Kidney (tissue), 14 donors: ENCODE results near the gene CUL1. TPM values are rescaled to one million over a fixed set of nuclear protein-coding genes. Genes with fewer than 3 reads are reported as not detected.

Source experiments
- DNase-seq, 5 donors: peaks; one replicate each; pipeline ENCODE4 v3.0.0-alpha.2; 2013 to 2020
- FAIRE-seq: peaks from 2 replicates; lab custom pipeline; 2012; peaks lifted over from hg19 to GRCh38; lab: Jason Lieb, UNC
- H3K27ac ChIP-seq, 2 donors: one replicate each; pipeline ENCODE4 v1.7.0; 2013; ENCODE audit warnings: low read depth in 2 of 2, low read length in 2 of 2, inconsistent platforms in 1 of 2
- H3K27me3 ChIP-seq: one replicate; pipeline ENCODE4 v1.7.1; 2013; ENCODE audit warnings: low read length, inconsistent platforms; ENCODE audit not compliant: control insufficient read depth, insufficient read depth
- H3K36me3 ChIP-seq, 3 donors: one replicate each; pipeline versions ENCODE4 v1.7.0 to v1.7.1; 2013; ENCODE audit warnings: low read length in 3 of 3, control low read depth in 1 of 3, inconsistent platforms in 1 of 3; ENCODE audit not compliant: insufficient read depth in 3 of 3, control insufficient read depth in 2 of 3
- H3K4me1 ChIP-seq, 3 donors: one replicate each; pipeline versions ENCODE4 v1.7.0 to v1.7.1; 2013; ENCODE audit warnings: low read length in 3 of 3, inconsistent platforms in 1 of 3, low read depth in 1 of 3; ENCODE audit not compliant: control insufficient read depth in 2 of 3, insufficient read depth in 2 of 3
- H3K4me3 ChIP-seq, 3 donors: one replicate each; pipeline versions ENCODE4 v1.7.0 to v1.8.1; 2013; ENCODE audit warnings: low read length in 3 of 3, control low read depth in 1 of 3, inconsistent platforms in 1 of 3
- H3K9ac ChIP-seq, 3 donors: one replicate each; pipeline versions ENCODE4 v1.7.0 to v1.7.1; 2013; ENCODE audit warnings: low read length in 3 of 3, control low read depth in 1 of 3, inconsistent platforms in 1 of 3
- H3K9me3 ChIP-seq, 3 donors: one replicate each; pipeline versions ENCODE4 v1.7.0 to v1.7.1; 2013; ENCODE audit warnings: low read length in 3 of 3, control low read depth in 1 of 3, inconsistent platforms in 1 of 3; ENCODE audit not compliant: control insufficient read depth in 2 of 3, insufficient read depth in 1 of 3
- CTCF ChIP-seq: IDR thresholded peaks from 3 replicates; pipeline ENCODE4 v1.5.1; 2012; ENCODE audit warnings: mild to moderate bottlenecking, moderate library complexity, borderline replicate concordance; ENCODE audit not compliant: insufficient read depth; ENCODE audit errors: extremely low read depth
- intact Hi-C: fragments of 100-400 bp; cut with DNase I; formaldehyde crosslinking; loops from one replicate; pipeline ENCODE4 v1.11.1; 2022
- polyA plus RNA-seq: library from polyadenylated mRNA; stranded (reverse); fragments of 350-450 nt; fragmentation: Illumina TruSeq; extraction: RNeasy Lipid Tissue Mini Kit (QIAGEN cat#74804); gene quantifications from one replicate; pipeline ENCODE4 v1.2.3, GENCODE V29; 2014; ENCODE audit warnings: low read depth, low replicate concordance; ENCODE audit not compliant: insufficient read depth
- total RNA-seq: library from RNA; stranded (reverse); fragmentation: NEBNext Ultra II Directional; extraction: Animal tissue kit (Norgen Biotek cat#: 25700); gene quantifications from one replicate; pipeline ENCODE4 v1.2.1, GENCODE V29; 2021
- donor health status: control.
- donor health status: control.
- donor health status: control.
- donor health status: control.
- donor health status: control.
- donor health status: DM: yes; HTN: yes; CAD: no.
- donor health status: Normal renal cell carcinoma (clear cell type).

The CUL1 gene
- total and polyA plus RNA-seq, 2 donors from 2014 or later = 23.4 to 37.6 TPM

- DNase-seq (no peak), FAIRE-seq (no peak)
- H3K4me1 ChIP-seq = no peaks in the 10 kb centered on the region
- no peak for TF ChIP-seq CTCF
- no peaks in the 10 kb centered on the region for H3K9me3 ChIP-seq
- peaks cover 0 to 35% (median 27%) of the 10 kb centered on the region in 3 donors for H3K36me3 ChIP-seq
- no peaks in the 10 kb centered on the region for H3K27me3 ChIP-seq
- H3K9ac ChIP-seq = no peak overlapping the region
- no peak overlapping the region for H3K4me3 ChIP-seq
- intact Hi-C loops = no loop called here
- H3K27ac ChIP-seq = no peak overlapping the region
Measured at GRCh38 chr7:148782757-148783456, 84.2 kb downstream of the CUL1 start.

- DNase-seq (no peak), FAIRE-seq (no peak)
- Histone ChIP-seq H3K9me3 (no peaks in the 10 kb centered on the region), H3K27me3 (no peaks in the 10 kb centered on the region), H3K4me1 (no peaks in the 10 kb centered on the region), H3K9ac (no peak overlapping the region), H3K36me3 (peaks cover 0 to 45% (median 28%) of the 10 kb centered on the region in 3 donors), H3K4me3 (no peak overlapping the region), H3K27ac (no peak overlapping the region)
- intact Hi-C loops = no loop called here
- TF ChIP-seq CTCF = no peak
Measured at GRCh38 chr7:148783801-148784527, 85.3 kb downstream of the CUL1 start.

- no peak for DNase-seq
- intact Hi-C loops = no loop called here
- Histone ChIP-seq H3K4me1 (no peaks in the 10 kb centered on the region), H3K27me3 (no peaks in the 10 kb centered on the region), H3K9me3 (no peaks in the 10 kb centered on the region), H3K27ac (no peak overlapping the region), H3K4me3 (no peak overlapping the region), H3K36me3 (peaks cover 0 to 60% (median 37%) of the 10 kb centered on the region in 3 donors), H3K9ac (no peak overlapping the region)
- no peak for TF ChIP-seq CTCF
- no peak for FAIRE-seq
Measured at GRCh38 chr7:148787571-148788295, 89.0 kb downstream of the CUL1 start.
